HEK293 (cell line): ENCODE results near the gene ZNF469.

Experiments
- CTCF ChIA-PET: fragments of 350-600 bp; formaldehyde crosslinking; extraction: SDS; loops from one replicate; lab custom pipeline; 2021; ENCODE audit warnings: antibody characterized with exemption; lab: Yijun Ruan, JAX
- POLR2A ChIA-PET: fragments of 300-600 bp; formaldehyde crosslinking; extraction: SDS; loops from one replicate; lab custom pipeline; 2020; ENCODE audit warnings: antibody characterized with exemption, inconsistent platforms; lab: Yijun Ruan, JAX
- H3K27ac ChIP-seq: fragments of 200-500 bp; sonication (Bioruptor generic); 2 replicates; pipeline ENCODE4 v1.5.1; 2014; ENCODE audit warnings: low read depth, low read length, control low read depth, inconsistent platforms; ENCODE audit errors: extremely low read depth
- H3K36me3 ChIP-seq, 2 experiments: fragments of 200-500 bp in 1 of 2; sonication (Bioruptor generic) in 1 of 2; 1 replicate in 1 of 2; 2 replicates in 1 of 2; pipeline ENCODE4 v1.5.1; 2014 to 2017; ENCODE audit warnings: inconsistent platforms in 2 of 2, low read length in 2 of 2; ENCODE audit not compliant: control insufficient read depth in 2 of 2, insufficient read depth in 1 of 2
- H3K4me1 ChIP-seq: fragments of 200-500 bp; sonication (Bioruptor generic); 2 replicates; pipeline ENCODE4 v1.5.1; 2014; ENCODE audit warnings: mild to moderate bottlenecking, low read length, inconsistent platforms; ENCODE audit not compliant: control insufficient read depth, insufficient read depth
- H3K4me3 ChIP-seq: 2 replicates; pipeline ENCODE4 v1.5.1; 2011; ENCODE audit warnings: low read depth, mild to moderate bottlenecking, control low read depth, low read length, moderate library complexity
- H3K9me3 ChIP-seq: fragments of 200-500 bp; sonication (Bioruptor generic); 2 replicates; pipeline ENCODE4 v1.5.1; 2014; ENCODE audit warnings: low read depth, low read length, inconsistent platforms; ENCODE audit not compliant: control insufficient read depth, insufficient read depth
- GLIS2 ChIP-seq: fragments of 450-650 bp; formaldehyde crosslinking; IDR thresholded peaks from 2 replicates; pipeline ENCODE4 v1.5.1; 2016; ENCODE audit warnings: missing biosample characterization, missing genetic modification characterization
- PRDM1 ChIP-seq: fragments of 450-650 bp; formaldehyde crosslinking; IDR thresholded peaks from 2 replicates; pipeline ENCODE4; 2016; ENCODE audit warnings: missing biosample characterization, missing genetic modification characterization
- ZFHX2 ChIP-seq: fragments of 450-650 bp; formaldehyde crosslinking; conservative IDR thresholded peaks from 2 replicates; pipeline ENCODE4 v1.5.1; 2016; ENCODE audit warnings: missing biosample characterization, missing genetic modification characterization
- ZNF169 ChIP-seq: fragments of 450-650 bp; formaldehyde crosslinking; IDR thresholded peaks from 2 replicates; pipeline ENCODE4 v1.5.1; 2016; ENCODE audit warnings: missing biosample characterization, missing genetic modification characterization
- ZNF239 ChIP-seq: fragments of 450-650 bp; formaldehyde crosslinking; IDR thresholded peaks from 2 replicates; pipeline ENCODE4 v1.5.1; 2016; ENCODE audit warnings: missing biosample characterization, missing genetic modification characterization
- ZNF341 ChIP-seq: fragments of 450-650 bp; formaldehyde crosslinking; IDR thresholded peaks from 2 replicates; pipeline ENCODE4; 2016; ENCODE audit warnings: low read depth, missing biosample characterization, missing genetic modification characterization
- ZNF548 ChIP-seq: fragments of 450-650 bp; formaldehyde crosslinking; IDR thresholded peaks from 2 replicates; pipeline ENCODE4 v1.5.1; 2016; ENCODE audit warnings: missing biosample characterization, missing genetic modification characterization
- ZNF560 ChIP-seq: fragments of 450-650 bp; formaldehyde crosslinking; IDR thresholded peaks from 2 replicates; pipeline ENCODE4 v1.5.1; 2017; ENCODE audit warnings: missing biosample characterization, missing genetic modification characterization, borderline replicate concordance
- ZNF600 ChIP-seq: fragments of 450-650 bp; formaldehyde crosslinking; IDR thresholded peaks from 2 replicates; pipeline ENCODE4 v1.5.1; 2016; ENCODE audit warnings: missing biosample characterization, missing genetic modification characterization
- ZNF626 ChIP-seq: fragments of 450-650 bp; sonication (Bioruptor Pico); formaldehyde crosslinking; IDR thresholded peaks from 2 replicates; pipeline ENCODE4 v1.5.1; 2018; ENCODE audit warnings: missing biosample characterization, missing genetic modification characterization, inconsistent platforms
- ZNF747 ChIP-seq: fragments of 450-650 bp; formaldehyde crosslinking; IDR thresholded peaks from 2 replicates; pipeline ENCODE4 v1.5.1; 2016; ENCODE audit warnings: missing biosample characterization, missing genetic modification characterization
- ZNF768 ChIP-seq: fragments of 450-650 bp; formaldehyde crosslinking; IDR thresholded peaks from 2 replicates; pipeline ENCODE4 v1.5.1; 2018; ENCODE audit warnings: missing biosample characterization, mild to moderate bottlenecking, missing genetic modification characterization
- ZNF785 ChIP-seq: fragments of 450-650 bp; formaldehyde crosslinking; IDR thresholded peaks from 2 replicates; pipeline ENCODE4 v1.5.1; 2016; ENCODE audit warnings: missing biosample characterization, missing genetic modification characterization
- ZNF791 ChIP-seq: fragments of 450-650 bp; formaldehyde crosslinking; IDR thresholded peaks from 2 replicates; pipeline ENCODE4 v1.5.1; 2016; ENCODE audit warnings: missing biosample characterization, missing genetic modification characterization
- ZNF837 ChIP-seq: fragments of 450-650 bp; formaldehyde crosslinking; IDR thresholded peaks from 2 replicates; pipeline ENCODE4 v1.5.1; 2016; ENCODE audit warnings: missing biosample characterization, missing genetic modification characterization
- TF ChIP-seq, protein P1 (sequence below): IDR thresholded peaks from 2 replicates; pipeline ENCODE4 v1.6.1; 2011; ENCODE audit warnings: mild to moderate bottlenecking, low read depth, low read length, borderline replicate concordance
- TF ChIP-seq, protein P2 (sequence below): fragments of 450-650 bp; formaldehyde crosslinking; IDR thresholded peaks from 2 replicates; pipeline ENCODE4 v1.5.1; 2016; ENCODE audit warnings: missing biosample characterization, missing genetic modification characterization
- TF ChIP-seq, protein P3 (sequence below): fragments of 450-650 bp; IDR thresholded peaks from 2 replicates; pipeline ENCODE4 v1.5.1; 2018; ENCODE audit warnings: missing biosample characterization, missing genetic modification characterization
- TF ChIP-seq, protein P4 (sequence below): fragments of 450-650 bp; formaldehyde crosslinking; IDR thresholded peaks from 2 replicates; pipeline ENCODE4 v1.5.1; 2016; ENCODE audit warnings: missing biosample characterization, missing genetic modification characterization

The ZNF469 gene

DNA sequence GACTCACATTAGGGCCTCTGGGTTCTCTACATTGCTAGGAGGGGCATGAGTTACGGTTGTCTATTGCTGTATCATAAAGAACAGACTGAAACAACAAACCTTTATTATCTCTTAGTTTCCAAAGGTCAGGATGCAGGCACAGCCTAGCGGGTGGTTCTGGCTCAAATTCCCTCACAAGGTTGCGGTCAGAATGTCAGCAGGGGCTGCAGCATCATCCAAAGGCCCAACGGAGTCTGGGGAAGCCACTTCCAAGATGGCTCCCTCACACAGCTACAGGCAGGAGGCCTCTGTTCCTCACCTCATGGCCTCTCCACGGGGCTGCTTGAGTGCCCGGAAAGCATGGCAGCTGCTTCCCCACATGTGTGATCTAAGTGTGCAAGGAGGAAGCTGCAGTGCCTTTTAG is 40.7 kb downstream of the ZNF469 start:
- H3K9me3 ChIP-seq = no peaks in the 10 kb centered on the region
- CTCF ChIA-PET = interaction anchor here (1.2 kb wide), 1 partner anchor 14 kb away, joined by 3 read pairs; no protein-coding TSS in a partner anchor

DNA sequence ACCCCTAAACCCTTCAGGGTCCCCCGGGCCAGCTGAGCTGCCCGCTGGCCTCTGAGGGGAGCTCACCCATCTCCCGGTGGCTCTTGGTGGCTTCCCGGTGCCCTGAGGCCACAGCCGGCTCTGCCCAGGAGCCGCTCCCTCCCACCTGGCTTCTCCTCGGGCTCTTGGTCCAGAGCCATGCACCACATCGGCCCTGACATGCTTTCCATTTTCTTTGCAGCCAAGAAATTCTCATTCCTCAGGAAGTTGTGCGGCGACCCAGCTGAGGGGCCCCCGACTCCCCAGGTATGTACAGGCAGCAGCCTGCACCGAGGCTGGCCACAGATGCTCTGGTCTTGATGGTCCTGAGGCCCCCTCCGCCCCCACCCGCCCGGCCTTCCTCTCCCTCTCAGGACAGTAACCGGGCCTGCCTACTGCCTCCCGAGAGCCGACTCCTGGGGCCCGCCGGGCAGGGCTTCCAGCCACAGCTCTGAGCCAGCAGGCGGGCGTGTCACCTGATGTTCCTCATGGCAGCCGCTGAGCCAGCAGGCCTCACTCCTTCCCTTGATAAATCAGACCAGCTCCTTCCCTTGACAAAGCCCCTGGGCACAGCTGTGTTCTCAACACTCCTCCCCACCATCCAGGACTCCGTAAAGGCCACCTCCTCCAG is 42.0 kb downstream of the ZNF469 start:
- H3K36me3 ChIP-seq = no peaks in the 10 kb centered on the region
- POLR2A ChIA-PET = no interaction called here
- no peak for TF ChIP-seq ZNF768 (tag by site-specific recombination)
- no peak for TF ChIP-seq PRDM1
- TF ChIP-seq ZNF626 (tag by site-specific recombination) = no peak
- TF ChIP-seq, all 188 proteins: peak for 0
- Histone ChIP-seq H3K4me1 (no peaks in the 10 kb centered on the region), H3K4me3 (no peak overlapping the region), H3K9me3 (no peaks in the 10 kb centered on the region), H3K27ac (no peak overlapping the region)
- CTCF ChIA-PET = interaction anchor here (1.2 kb wide), 1 partner anchor 13 kb away, joined by 3 read pairs; no protein-coding TSS in a partner anchor

More for the DNA sequence above, 40.7 kb downstream of the ZNF469 start:
- H3K27ac ChIP-seq = no peak overlapping the region
- POLR2A ChIA-PET = no interaction called here
- H3K36me3 ChIP-seq = no peaks in the 10 kb centered on the region
- no peaks in the 10 kb centered on the region for H3K4me1 ChIP-seq
- no peak overlapping the region for H3K4me3 ChIP-seq
- TF ChIP-seq ZNF600 (tag by site-specific recombination) = peak; percentile 42; the same call in 1 of the 2 replicates
- TF ChIP-seq ZNF341 (tag by site-specific recombination) = no peak
- no peak for TF ChIP-seq ZNF560 (tag by site-specific recombination)

DNA sequence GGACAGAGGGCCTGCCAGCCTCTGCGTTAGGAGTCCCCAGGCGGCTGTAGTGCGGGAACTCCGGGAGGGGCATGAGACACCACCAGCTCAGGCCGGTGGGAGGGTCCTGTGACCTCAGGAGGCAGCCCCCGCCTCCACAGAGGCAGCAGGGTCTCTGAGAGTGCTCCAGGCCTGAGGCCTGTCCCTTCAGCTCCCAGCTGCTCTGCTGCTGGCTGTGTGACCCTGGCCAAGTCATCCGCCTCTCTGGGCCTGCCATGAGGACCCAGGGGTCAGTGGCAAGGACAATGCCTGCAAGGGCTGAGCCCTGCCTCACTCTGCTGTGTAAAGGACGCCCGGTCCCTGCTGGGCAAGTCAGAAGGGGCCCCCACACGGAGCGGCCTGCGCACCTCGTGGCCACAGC is 43.3 kb downstream of the ZNF469 start:
- no peaks in the 10 kb centered on the region for H3K36me3 ChIP-seq

GRCh38 chr16:88427376-88427775 is 44.6 kb downstream of the ZNF469 start:
- Histone ChIP-seq H3K9me3 (no peaks in the 10 kb centered on the region), H3K36me3 (no peaks in the 10 kb centered on the region), H3K4me3 (no peak overlapping the region), H3K4me1 (no peaks in the 10 kb centered on the region), H3K27ac (no peak overlapping the region)
- TF ChIP-seq ZNF785 = no peak
- peak; percentile 19; the same call in 1 of the 2 replicates for TF ChIP-seq GLIS2 (tag by site-specific recombination)
- TF ChIP-seq, protein P1, sequence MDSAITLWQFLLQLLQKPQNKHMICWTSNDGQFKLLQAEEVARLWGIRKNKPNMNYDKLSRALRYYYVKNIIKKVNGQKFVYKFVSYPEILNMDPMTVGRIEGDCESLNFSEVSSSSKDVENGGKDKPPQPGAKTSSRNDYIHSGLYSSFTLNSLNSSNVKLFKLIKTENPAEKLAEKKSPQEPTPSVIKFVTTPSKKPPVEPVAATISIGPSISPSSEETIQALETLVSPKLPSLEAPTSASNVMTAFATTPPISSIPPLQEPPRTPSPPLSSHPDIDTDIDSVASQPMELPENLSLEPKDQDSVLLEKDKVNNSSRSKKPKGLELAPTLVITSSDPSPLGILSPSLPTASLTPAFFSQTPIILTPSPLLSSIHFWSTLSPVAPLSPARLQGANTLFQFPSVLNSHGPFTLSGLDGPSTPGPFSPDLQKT = no peak
- TF ChIP-seq ZNF239 (tag by site-specific recombination) = no peak
- TF ChIP-seq ZNF791 (tag by site-specific recombination) = no peak
- ChIA-PET CTCF (interaction anchor here (1.2 kb wide), 1 partner anchor 10 kb away, joined by 6 read pairs; no protein-coding TSS in a partner anchor), POLR2A (no interaction called here)

More for the DNA sequence above, 43.3 kb downstream of the ZNF469 start:
- Histone ChIP-seq H3K4me1 (no peaks in the 10 kb centered on the region), H3K9me3 (no peaks in the 10 kb centered on the region), H3K27ac (no peak overlapping the region), H3K4me3 (no peak overlapping the region)
- ChIA-PET CTCF (no interaction called here), POLR2A (no interaction called here)
- TF ChIP-seq, protein P2, sequence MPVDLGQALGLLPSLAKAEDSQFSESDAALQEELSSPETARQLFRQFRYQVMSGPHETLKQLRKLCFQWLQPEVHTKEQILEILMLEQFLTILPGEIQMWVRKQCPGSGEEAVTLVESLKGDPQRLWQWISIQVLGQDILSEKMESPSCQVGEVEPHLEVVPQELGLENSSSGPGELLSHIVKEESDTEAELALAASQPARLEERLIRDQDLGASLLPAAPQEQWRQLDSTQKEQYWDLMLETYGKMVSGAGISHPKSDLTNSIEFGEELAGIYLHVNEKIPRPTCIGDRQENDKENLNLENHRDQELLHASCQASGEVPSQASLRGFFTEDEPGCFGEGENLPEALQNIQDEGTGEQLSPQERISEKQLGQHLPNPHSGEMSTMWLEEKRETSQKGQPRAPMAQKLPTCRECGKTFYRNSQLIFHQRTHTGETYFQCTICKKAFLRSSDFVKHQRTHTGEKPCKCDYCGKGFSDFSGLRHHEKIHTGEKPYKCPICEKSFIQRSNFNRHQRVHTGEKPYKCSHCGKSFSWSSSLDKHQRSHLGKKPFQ (tag by site-specific recombination) = no peak
- TF ChIP-seq ZNF169 (no peak), ZNF837 (tag by site-specific recombination) (no peak), ZNF747 (tag by site-specific recombination) (no peak), ZFHX2 (no peak), ZNF548 (tag by site-specific recombination) (no peak), ZNF239 (tag by site-specific recombination) (no peak)
- TF ChIP-seq, protein P3, sequence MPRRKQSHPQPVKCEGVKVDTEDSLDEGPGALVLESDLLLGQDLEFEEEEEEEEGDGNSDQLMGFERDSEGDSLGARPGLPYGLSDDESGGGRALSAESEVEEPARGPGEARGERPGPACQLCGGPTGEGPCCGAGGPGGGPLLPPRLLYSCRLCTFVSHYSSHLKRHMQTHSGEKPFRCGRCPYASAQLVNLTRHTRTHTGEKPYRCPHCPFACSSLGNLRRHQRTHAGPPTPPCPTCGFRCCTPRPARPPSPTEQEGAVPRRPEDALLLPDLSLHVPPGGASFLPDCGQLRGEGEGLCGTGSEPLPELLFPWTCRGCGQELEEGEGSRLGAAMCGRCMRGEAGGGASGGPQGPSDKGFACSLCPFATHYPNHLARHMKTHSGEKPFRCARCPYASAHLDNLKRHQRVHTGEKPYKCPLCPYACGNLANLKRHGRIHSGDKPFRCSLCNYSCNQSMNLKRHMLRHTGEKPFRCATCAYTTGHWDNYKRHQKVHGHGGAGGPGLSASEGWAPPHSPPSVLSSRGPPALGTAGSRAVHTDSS (tag by site-specific recombination) = no peak
- TF ChIP-seq, protein P4, sequence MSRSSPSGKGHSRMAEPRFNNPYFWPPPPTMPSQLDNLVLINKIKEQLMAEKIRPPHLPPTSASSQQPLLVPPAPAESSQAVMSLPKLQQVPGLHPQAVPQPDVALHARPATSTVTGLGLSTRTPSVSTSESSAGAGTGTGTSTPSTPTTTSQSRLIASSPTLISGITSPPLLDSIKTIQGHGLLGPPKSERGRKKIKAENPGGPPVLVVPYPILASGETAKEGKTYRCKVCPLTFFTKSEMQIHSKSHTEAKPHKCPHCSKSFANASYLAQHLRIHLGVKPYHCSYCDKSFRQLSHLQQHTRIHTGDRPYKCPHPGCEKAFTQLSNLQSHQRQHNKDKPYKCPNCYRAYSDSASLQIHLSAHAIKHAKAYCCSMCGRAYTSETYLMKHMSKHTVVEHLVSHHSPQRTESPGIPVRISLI (tag by site-specific recombination) = no peak
